GM19463 (cell line): ENCODE measurements around the gene SCARB2.

ENCODE experiments used
- ATAC-seq: cut with Tn5 transposase; IDR thresholded peaks from one replicate; pipeline ENCODE4 v1.9.1; 2021; ENCODE audit warnings: mild to moderate bottlenecking, moderate library complexity; ENCODE audit not compliant: unreplicated experiment

Gene SCARB2

GRCh38 chr4:76232681-76233080 is 19.1 kb upstream of the SCARB2 start:
- ATAC-seq: no peak

DNA sequence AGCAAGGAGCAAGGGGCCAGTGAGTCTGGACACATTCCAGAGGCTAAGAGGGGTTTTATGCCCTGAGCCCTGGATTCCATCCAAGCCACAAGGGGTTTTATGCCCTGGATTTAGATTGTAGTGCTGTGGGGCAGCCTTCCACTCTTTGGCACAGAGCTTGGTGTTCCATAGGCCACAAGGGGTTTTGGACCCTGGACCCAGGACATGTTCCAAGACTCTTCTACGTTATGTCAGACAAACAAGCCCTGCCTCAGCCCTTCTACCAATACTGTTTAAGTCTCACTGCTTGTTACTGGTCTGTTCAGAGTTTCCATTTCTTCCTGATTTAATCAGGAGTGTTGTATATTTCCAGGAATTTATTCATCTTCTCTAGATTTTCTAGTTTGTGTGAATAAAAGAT is 12.8 kb upstream of the SCARB2 start:
- ATAC-seq: no peak

DNA sequence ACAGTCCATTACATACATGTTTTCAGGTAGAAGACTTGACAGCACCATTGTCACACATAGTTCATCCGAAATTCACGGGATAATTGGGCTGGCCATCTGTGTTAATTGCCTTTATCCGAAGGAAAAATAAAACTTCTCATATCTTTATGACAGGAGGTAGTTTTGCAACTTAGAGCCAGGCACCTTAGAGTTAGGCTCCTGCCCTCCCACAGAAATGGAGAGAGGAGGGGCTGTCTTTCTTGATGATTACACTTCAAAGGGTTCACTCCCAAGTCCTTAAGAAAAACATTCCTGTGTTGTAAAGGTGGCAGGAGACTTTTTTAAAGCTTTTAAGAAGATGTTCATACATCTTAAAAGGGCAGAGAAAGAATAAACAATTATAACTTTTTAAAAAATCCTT is 10.5 kb upstream of the SCARB2 start:
- ATAC-seq: no peak

DNA sequence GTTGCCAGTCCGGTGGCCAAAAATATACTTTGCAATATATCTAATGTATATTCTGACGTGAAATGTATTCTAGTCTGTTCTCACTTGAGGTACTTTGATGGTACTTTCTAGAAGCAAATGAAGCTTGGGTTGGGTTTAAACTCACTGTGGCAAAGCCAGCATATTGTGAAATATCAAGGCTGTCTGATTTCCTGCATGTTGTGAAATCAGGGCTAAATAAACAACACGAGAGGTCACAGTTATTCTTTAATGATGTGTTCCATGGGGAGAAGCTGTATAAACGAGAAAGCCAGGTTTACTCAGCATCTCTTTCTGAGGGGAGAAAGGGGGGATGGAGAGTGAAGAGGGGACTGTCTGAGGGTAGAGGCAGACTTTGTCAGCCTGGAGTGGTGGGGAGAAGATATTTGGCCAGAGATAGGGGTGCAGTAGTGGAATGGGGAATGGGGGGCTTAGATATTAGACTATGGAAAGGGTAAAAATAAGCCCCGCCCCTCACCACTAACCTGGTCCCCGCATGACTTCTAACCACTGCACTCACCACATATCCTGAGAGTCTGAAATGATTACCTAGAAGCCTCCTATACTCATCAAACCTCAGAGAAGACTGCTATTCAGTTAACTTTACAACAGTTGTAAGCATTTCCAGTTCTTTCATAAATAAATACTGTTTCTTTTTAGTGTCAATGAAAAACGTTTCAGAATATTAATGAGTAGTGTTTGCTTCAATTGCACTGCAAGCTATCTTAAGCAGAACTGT is 5.9 kb upstream of the SCARB2 start:
- no peak for ATAC-seq

DNA sequence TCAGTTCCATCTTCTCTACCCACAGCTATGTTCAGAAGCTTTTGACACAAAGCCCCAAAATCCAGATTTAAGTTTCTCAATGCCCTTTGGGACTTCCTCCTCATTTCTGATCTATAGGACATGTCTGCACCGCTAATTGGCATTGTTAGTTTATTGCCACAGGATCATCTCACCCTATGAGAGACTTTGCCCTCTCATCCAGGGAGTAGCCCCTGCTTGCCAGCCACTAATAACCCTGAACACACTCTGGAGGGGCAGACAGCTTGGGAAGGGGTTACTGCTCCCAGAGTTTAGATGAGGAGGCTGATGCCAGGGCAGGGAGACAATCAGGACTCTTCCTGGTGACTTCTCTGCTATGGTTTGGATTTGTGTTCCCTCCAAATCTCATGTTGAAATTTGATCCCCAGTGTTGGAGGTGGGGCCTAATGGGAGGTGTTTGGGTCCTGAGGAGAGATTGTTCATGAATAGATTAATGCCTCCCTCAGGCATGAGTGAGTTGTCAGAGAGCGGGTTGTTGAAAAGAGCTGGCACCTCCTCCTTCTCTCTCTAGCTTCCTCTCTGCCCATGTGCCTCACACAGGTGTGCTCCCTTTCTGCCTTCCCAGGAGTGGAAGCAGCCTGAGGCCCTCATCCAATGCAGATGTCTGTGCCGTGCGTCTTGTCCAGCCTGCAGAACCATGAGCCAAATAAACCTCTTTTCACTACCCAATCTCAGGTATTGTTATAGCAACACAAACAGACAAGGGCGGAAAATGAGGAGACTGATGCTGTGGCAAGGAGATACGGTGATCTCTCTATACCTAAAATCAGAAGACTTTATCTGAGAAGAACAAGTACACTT is 3.6 kb upstream of the SCARB2 start:
- no peak for ATAC-seq

GRCh38 chr4:76216524-76216923 is 2.9 kb upstream of the SCARB2 start:
- ATAC-seq: no peak

GRCh38 chr4:76215077-76215476 is 1.5 kb upstream of the SCARB2 start:
- ATAC-seq: no peak

DNA sequence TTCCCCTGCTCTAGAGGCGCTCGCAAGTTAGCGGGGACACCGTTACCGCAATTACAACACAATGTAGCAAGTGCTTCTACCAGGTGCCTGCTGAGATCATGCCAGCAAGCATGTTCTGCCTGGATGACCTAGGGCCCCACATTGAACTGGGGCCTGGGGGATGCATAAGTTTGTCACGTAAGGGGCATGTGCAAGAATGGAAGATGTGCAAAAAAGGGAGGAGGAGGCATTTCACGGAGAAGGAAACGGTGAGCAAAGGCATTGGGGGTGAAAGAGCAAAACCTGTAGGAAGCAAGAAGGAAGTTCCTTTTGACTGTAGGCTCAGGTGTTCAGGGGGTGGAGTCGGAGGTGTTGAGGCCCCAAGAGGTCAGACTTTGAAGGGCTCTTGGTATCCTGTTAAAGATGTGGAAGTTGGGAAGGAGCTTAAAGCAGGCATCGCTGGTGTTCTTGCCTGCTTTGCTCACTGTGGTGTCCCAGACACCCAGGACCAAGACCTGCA is 602 bp upstream of the SCARB2 start:
- ATAC-seq: peak; percentile 1

- ATAC-seq: no peak
Measured at GRCh38 chr4:76212851-76213414, 691 bp downstream of the SCARB2 start.

- no peak for ATAC-seq
Measured at GRCh38 chr4:76211769-76212708, 1.6 kb downstream of the SCARB2 start.

GRCh38 chr4:76210452-76210851 is 3.2 kb downstream of the SCARB2 start:
- ATAC-seq: no peak

GRCh38 chr4:76209881-76210280 is 3.7 kb downstream of the SCARB2 start:
- ATAC-seq: no peak

- no peak for ATAC-seq
Measured at GRCh38 chr4:76208005-76208765, 5.4 kb downstream of the SCARB2 start.

- no peak for ATAC-seq
Measured at GRCh38 chr4:76207549-76207948, 6.1 kb downstream of the SCARB2 start.

DNA sequence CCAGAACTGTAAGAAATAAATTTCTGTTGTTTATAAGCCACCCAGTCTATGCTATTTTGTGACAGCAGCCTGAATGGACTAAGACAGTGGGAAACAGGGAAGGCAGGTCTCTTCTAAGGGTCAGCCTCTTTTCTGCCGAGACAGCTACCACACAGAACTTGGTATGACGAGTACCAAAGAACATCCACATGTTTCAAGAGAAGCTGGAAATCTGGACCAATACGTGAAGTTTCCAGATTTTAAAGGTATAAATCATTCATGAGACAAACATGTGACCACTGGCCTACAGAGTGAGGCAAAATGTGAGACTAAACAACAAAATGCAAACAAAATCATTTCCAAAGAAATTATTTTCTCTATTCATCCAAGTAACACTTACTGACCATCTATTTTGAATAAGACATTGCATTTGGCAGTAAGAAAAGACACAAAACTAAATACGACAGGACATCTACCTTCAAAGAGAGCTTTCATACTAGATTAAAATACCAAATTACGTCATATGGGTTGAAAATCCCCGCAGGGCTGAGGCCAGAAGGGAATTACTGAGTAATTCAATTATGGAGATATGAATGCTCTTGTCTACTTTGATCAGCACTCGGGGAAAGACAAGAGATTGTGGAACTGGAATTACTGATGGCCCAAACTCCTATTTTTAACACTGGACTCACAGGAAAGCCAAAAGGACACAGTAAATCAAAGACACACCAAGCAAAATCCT is 7.2 kb downstream of the SCARB2 start:
- ATAC-seq: no peak

DNA sequence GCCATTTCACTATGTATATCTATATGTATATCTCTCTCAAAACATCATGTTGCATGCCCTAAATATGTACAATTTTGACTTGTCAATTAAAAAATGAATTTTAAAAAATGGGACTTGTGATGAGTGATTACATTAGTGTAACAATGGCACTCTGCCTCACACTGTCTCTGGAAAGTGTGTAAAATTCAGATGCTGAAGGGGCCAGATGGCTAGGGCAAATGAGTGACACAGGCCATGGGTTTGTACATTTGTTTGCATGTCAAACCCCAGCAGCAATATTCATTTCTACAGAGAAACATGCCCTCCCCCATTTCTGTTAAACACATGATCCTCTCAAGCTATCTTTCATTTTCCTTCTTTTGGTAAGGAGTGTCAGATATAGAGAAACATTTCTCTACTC is 8.1 kb downstream of the SCARB2 start:
- ATAC-seq: no peak

DNA sequence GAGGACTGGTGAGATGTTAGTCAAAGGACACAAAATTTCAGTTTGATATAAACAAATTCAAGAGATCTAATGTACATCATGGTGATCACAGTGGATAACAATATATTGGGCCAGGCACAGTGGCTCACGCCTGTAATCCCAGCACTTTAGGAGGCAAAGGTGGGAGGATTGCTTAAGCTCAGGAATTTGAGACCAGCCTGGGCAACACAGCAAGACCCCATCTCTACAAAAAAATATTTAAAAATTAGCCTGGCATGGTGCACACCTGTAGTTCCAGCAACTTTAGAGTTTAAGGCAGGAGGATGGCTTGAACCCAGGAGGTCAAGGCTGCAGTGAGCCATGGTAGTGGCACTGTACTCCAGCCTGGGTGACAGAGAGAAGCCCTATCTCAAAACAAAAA is 8.7 kb downstream of the SCARB2 start:
- no peak for ATAC-seq

GRCh38 chr4:76203541-76203940 is 10.1 kb downstream of the SCARB2 start:
- ATAC-seq: no peak

DNA sequence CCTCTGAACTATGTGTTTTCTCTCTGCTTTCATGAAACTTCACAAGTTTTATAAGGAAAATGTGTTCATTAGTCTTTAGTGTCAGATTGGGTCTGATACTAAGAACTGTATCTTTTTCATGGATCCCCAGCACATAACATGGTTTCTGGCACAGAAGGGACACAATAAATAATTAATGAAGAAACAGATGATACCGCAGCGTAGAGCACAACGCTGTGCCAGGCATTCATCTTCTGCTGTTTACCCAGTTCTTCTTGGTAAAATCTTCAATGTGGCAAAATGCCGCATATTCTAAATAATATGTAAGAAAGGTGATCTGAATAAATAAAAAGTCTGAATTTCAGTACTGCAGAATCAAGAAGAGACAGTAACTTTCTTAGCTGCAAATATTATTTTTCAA is 12.3 kb downstream of the SCARB2 start:
- ATAC-seq: no peak
